NCI-H1048 (cell line): ENCODE measurements around the gene PTCD1.
"Not testable (repeated sequence)": the region's sequence is repeated elsewhere in the genome, so short reads cannot be mapped to it uniquely, and the experiment has no call there.

ENCODE experiments used
- DNase-seq: peaks from one replicate; lab custom pipeline; 2025; lab: John Stamatoyannopoulos, UW

The PTCD1 gene

GRCh38 chr7:99448855-99449254 lies 10.3 kb upstream of the PTCD1 start:
- no peak for DNase-seq

- DNase-seq, result no peak
These were observed 9.3 kb upstream of the PTCD1 start for GRCh38 chr7:99447943-99448342.

DNA sequence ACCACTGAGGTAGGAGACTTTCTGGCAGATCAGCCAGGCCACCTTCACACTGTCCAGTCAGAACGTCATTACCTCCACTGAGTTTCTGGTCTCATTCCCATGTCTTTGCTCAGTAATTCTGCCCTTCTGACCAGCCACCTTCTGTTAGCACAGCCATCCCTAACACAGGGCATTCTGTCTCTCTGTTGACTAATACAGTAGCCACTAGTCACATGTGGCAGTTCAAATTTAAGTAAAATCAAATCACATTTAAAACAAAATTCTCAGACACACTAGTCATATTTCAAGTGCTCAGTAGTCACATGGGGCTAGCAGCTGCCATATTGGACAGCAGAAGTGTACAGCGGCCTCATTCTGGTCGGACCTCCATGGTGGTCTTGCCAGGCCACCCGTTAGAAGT lies 7.5 kb upstream of the PTCD1 start:
- no peak for DNase-seq

DNA sequence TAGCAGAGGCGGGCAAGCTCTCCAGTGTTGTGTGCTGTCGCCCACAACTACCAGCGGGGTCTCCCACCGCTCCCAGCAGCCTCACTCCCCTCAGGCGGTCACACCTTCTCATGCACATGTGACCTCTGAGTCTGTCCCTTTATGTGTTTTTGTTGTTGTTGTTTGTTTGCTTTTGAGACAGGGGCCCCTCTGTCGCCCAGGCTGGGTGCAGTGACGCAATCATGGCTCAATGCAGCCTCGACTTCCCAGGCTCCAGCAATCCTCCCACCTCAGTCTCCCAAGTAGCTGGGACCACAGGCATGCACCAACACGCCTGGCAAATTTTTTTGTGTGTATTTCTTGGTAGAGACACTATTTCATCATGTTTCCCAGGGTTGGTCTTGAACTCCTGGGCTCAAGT lies 1.6 kb upstream of the PTCD1 start:
- DNase-seq, result no peak

- DNase-seq, result no peak
These were observed 539 bp downstream of the PTCD1 start for GRCh38 chr7:99437946-99438572.

DNA sequence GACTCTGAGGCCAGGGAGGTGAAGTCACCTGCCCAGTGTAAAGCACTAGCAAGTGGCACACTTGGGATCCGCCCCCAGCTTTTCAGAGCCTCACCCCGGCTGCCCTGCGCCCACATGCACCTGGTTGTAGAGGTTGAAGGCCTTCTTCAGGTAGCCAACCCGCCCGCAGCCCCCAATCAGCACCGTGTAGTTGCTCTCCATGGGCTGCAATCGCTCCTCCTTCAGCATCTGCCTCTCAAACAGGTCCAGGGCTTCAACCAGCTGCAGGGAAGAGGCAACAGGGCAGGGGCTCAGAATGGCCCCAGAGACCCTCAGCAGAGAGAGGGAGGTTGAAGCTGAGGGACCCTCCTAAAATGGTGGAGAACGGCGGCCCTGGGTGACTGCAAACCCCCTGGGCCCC lies 5.4 kb downstream of the PTCD1 start:
- no peak for DNase-seq

DNA sequence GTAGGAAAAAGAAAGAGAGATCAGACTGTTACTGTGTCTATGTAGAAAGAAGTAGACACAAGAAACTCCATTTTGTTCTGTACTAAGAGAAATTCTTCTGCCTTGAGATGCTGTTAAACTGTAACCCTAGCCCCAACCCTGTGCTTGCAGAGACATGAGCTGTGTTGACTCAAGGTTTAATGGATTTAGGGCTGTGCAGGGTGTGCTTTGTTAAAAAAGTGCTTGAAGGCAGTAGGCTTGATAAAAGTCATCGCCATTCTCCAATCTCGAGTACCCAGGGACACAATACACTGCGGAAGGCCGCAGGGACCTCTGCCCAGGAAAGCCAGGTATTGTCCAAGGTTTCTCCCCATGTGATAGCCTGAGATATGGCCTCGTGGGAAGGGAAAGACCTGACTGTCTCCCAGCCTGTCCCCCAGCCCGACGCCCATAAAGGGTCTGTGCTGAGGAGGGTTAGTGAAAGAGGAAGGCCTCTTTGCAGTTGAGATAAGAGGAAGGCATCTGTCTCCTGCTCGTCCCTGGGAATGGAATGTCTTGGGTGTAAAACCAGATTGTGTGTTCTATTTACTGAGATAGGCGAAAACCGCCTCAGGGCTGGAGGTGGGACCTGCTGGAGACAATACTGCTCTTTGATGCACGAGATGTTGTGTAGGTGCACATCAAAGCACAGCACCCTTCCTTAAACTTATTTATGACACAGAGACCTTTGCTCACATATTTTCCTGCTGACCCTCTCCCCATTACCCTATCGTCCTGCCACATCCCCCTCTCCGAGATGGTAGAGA lies 6.7 kb downstream of the PTCD1 start:
- not testable (repeated sequence) for DNase-seq

DNA sequence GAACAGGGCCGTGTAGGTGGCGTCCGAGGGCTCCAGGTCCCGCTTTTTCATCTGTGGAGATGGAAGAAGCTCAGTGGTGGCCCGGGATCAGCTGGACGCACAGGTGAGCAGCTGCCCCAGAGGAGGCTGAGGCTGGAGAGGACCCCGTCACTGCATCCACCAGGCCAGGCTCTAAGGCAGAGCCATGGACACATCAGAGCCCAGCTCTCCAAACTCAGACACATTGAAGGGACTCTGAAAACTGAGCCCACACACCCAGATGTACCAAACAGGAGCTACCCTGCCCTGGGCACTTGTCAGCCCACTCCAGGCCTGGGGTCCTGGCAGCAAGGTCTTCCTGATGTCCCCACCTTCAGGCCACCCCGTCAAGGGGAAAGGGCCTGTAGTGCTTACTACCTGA lies 8.8 kb downstream of the PTCD1 start:
- DNase-seq, result no peak

DNA sequence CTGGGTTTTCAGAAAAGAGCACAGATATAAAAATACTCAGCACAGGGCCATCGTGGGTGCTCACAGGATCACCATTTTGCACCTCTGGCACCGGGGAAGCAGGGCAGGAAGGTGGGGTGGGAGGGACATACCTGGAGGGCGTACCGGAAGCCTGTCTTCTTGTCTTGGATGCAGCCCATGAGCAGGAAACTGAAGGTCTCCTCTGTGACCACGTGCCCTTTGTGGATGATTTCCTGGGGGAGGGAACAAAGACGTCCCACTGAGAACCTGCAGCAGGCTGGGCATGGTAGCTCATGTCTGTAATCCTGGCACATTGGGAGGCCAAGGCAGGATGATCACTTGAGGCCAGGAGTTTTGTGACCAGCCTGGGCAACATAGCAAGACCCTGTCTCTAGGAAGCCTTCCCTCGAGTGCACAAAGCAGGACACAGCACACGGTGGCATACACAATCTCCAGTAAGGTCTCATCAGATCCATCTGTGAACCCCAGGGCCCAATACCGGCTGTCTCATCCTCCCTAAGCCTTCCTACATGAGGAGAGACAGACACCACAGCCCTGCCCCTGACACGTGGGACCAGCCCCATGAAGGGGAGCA lies 9.5 kb downstream of the PTCD1 start:
- no peak for DNase-seq

DNA sequence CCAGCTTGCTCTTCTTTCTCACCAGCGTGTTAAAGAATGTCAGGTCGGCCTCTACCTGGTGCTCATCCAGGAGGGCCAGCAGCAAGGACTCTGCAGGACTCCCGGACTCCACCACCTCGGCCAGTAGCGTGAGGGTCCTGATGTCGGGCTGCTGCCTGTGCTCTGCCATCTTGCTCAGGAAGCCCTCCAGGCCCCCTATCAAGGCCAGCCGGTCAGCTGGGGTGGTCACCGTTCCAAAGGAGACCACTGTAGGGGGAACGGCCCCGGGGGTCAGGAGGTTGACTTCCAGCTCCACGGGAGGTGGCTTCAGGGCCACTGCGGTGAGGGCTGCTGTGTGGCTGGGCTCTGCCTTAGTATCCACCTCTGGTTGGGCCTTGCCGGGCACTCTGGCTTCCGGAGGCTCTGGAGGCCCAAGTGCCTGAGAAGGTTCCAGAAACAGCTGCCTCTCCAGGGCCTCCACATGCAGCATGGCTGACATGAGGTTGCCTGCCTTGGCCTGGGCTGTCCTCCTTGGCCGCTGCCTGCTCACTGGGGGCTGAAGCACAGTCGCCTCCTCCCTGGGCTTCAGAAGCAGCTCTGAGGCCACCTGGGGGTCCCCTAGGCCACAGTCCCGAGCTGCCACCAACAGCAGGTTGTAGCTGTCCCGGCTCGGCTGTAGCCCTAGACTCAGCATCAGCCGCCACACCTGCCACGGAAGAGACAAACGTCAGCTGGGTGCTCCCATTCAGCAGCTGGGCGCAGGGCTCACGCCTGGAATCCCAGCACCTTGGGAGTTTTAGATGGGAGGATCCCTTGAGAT lies 13.5 kb downstream of the PTCD1 start:
- no peak for DNase-seq

- DNase-seq, result no peak
These were observed 16.0 kb downstream of the PTCD1 start for GRCh38 chr7:99422625-99423024.

GRCh38 chr7:99422186-99422585 lies 16.4 kb downstream of the PTCD1 start:
- DNase-seq, result no peak

- no peak for DNase-seq
These were observed 17.6 kb downstream of the PTCD1 start for GRCh38 chr7:99420986-99421385.

GRCh38 chr7:99420213-99420612 lies 18.4 kb downstream of the PTCD1 start:
- DNase-seq, result no peak

DNA sequence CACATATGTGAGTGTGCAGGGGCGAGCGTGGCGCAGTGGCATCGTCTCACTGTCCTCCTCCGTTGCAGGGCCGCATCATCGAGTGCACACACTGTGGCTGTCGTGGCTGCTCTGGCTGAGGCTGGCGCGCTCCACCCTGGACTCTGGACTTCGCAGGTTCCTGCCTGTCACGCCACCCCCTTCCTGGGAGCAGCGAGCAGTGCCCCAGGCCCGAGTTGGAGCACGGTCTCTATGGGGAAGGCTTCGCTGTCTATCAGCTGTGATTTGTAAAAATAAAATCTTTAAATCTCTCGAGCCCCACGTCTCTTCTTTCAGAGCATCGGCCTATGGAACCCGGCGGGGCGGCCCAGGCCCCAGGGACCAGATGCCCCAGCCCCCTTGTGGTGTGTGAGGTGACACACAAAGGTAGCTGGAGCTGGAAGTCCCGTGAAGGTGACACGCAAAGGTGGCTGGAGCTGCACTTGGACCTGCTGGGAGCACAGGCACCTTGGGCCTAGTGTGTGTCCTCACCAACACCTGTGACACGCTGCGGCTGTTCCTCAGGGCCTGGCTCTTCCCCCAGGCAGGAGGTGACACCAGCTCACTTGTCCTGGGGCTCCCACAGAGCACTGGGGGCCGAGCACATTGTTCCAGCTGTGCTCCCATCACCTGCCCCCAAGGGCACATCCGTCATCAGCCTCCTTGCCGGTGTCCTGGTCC lies 19.1 kb downstream of the PTCD1 start:
- no peak for DNase-seq

GRCh38 chr7:99418260-99418659 lies 20.3 kb downstream of the PTCD1 start:
- DNase-seq, result no peak

- not testable (repeated sequence) for DNase-seq
These were observed 23.0 kb downstream of the PTCD1 start for GRCh38 chr7:99415513-99416127.

GRCh38 chr7:99410635-99411034 lies 28.0 kb downstream of the PTCD1 start:
- DNase-seq, result no peak

GRCh38 chr7:99409806-99410205 lies 28.8 kb downstream of the PTCD1 start:
- DNase-seq, result no peak

GRCh38 chr7:99409192-99409572 lies 29.4 kb downstream of the PTCD1 start:
- DNase-seq, result no peak

- DNase-seq, result peak; percentile 85
These were observed 30.0 kb downstream of the PTCD1 start, which contains the start of the genes BUD31 and PDAP1 for GRCh38 chr7:99408379-99409191. BUD31 (plus strand) TSS chr7:99408969; CDS start chr7:99411093, 2,124 bp downstream. PDAP1 (minus strand) TSS chr7:99408597; CDS start chr7:99408548, 49 bp downstream.
